GM12891 (cell line): Measurements from ENCODE around the gene PLCXD1.
"Not testable (repeated sequence)": the region's sequence is repeated elsewhere in the genome, so short reads cannot be mapped to it uniquely, and the experiment has no call there.

Experiments
- DNase-seq: peaks from one replicate; pipeline ENCODE4 v3.0.0; 2011; ENCODE audit warnings: low spot score; ENCODE audit not compliant: insufficient read length
- FAIRE-seq: peaks from 2 replicates; lab custom pipeline; 2011; peaks lifted over from hg19 to GRCh38; lab: Jason Lieb, UNC
- PAX5 ChIP-seq: IDR thresholded peaks from 2 replicates; pipeline ENCODE4 v1.6.1; 2011; ENCODE audit warnings: low read length, moderate library complexity, mild to moderate bottlenecking; ENCODE audit not compliant: insufficient read depth, severe bottlenecking
- POLR2A ChIP-seq: IDR thresholded peaks from 2 replicates; pipeline ENCODE4 v1.6.1; 2011; ENCODE audit warnings: low read depth, low read length, control low read depth
- POLR2AphosphoS5 ChIP-seq: IDR thresholded peaks from 2 replicates; pipeline ENCODE4 v1.6.1; 2011; ENCODE audit warnings: low read depth, low read length, control low read depth
- POU2F2 ChIP-seq: IDR thresholded peaks from 2 replicates; pipeline ENCODE4 v1.6.1; 2011; ENCODE audit warnings: low read depth, mild to moderate bottlenecking, control low read depth, low read length, moderate library complexity
- SPI1 ChIP-seq: IDR thresholded peaks from 2 replicates; pipeline ENCODE4 v1.6.1; 2011; ENCODE audit warnings: low read depth, low read length, control low read depth
- TAF1 ChIP-seq: IDR thresholded peaks from 2 replicates; pipeline ENCODE4 v1.6.1; 2011; ENCODE audit warnings: low read depth, low read length, control low read depth

The PLCXD1 gene

DNA sequence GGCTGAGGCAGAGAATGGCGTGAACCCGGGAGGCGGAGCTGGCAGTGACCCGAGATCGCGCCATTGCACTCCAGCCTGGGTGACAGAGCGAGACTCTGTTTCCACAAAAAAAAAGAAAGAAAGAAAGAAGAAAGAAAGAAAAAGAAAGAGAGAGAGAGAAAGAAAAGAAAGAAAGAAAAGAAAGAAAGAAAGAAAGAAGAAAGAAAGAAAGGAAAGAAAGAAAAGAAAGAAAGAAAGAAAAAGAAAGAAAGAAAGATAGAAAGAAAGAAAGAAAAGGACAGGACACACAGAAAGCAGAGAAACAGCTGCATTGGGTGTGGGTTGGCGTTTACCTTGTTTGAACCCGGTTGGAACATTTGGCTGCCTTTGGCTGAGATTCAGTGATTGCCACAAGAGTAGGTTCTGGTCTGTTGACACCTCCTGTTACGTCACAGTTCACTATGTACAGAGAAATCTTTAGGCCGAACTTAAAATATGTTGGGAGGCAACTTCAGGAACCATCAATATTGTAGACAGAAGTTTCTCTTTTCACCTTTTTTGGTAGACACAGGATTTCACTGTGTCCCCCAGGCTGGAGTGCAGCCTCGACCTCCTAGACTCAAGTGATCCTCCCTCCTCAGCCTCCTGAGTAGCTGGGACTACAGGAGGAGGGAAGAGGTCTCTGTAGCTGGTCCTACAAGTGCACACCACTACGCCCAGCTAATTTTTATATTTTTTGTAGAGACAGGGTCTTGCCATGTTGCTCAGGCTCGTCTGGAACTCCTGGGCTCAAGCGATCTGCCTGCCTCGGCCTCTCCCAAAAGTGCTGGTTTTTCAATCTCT lies 16.3 kb upstream of the PLCXD1 start:
- FAIRE-seq (no peak), DNase-seq (no peak)
- TF ChIP-seq TAF1 = no peak
- TF ChIP-seq PAX5 = no peak
- TF ChIP-seq POLR2A = no peak
- no peak for TF ChIP-seq POU2F2
- no peak for TF ChIP-seq SPI1
- no peak for TF ChIP-seq POLR2AphosphoS5

DNA sequence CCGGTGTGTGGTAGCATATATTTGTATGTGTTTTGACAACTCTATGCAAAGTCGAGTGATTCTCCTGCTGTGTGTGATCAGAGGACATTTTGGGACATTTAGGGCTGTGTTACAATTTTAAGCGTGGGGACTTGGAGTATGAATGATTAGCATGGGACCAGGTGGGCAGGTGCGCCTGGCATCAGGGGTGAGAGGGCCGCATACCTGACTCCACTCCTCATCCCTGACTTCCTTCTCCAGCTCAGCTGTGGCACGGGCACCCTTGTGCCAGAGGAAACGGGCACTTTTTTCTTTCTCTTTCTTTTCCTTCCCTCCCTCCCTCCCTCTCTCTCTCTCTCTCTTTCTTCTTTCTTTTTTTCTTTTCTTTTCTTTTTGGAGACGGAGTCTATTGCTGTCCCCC lies 15.7 kb upstream of the PLCXD1 start:
- DNase-seq (no peak), FAIRE-seq (no peak)
- TF ChIP-seq POLR2A (no peak), PAX5 (no peak), TAF1 (no peak), POLR2AphosphoS5 (no peak), POU2F2 (no peak), SPI1 (no peak)

DNA sequence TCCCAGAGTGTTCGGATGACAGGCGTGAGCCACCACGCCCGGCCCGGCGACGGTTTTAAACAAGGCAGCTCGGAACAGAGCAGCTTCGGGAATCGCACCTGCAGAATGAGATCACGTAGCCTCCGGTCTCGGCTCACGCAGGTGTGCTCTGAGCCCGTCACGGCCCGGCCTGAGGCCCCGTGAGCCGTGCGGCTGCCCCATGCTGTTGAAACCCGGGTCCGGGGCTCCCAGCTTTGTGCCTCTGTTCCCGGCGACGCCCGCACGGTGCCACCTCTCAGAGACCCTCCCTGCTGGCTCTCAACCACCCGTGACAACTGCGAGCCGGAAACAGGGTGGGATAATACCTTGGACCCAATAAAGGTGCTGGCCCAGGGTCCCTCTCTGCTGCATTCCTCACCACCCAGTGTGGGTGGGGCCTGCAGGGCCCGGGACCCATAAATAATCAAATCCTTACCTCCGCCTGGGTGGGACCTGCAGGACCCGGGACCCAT lies 13.4 kb upstream of the PLCXD1 start:
- FAIRE-seq = no peak
- DNase-seq = no peak
- no peak for TF ChIP-seq POLR2A
- no peak for TF ChIP-seq TAF1
- TF ChIP-seq POU2F2 = no peak
- no peak for TF ChIP-seq POLR2AphosphoS5
- TF ChIP-seq PAX5 = no peak
- TF ChIP-seq SPI1 = no peak

DNA sequence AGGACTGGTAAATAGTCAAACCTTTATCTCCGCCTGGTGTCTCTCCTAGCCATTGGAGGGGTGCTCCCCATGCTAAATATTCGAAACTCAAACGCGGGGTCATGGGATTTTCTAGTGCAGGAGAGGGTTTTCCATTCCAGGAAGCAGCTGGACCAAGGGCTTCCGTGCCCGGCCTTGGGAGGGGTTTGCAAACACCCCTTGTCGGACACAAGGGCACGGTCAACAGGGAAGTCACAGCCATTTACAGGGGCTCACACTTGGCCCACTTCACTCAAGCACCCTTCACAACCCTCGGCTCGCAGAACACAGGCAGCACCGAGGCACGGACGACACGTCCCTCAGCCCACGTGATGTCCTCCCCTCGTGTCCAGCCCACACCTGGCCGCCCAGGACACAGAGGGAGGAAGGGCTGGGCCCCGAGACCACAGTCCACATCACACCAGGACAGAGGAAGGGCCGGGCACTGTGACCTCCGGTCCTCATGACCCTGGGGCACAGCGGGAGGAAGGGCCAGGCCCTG lies 10.3 kb upstream of the PLCXD1 start:
- TF ChIP-seq POLR2AphosphoS5 = no peak
- no peak for TF ChIP-seq POLR2A
- TF ChIP-seq PAX5 = no peak
- no peak for TF ChIP-seq POU2F2
- TF ChIP-seq SPI1 = no peak
- TF ChIP-seq TAF1 = no peak
- no peak for FAIRE-seq
- no peak for DNase-seq

DNA sequence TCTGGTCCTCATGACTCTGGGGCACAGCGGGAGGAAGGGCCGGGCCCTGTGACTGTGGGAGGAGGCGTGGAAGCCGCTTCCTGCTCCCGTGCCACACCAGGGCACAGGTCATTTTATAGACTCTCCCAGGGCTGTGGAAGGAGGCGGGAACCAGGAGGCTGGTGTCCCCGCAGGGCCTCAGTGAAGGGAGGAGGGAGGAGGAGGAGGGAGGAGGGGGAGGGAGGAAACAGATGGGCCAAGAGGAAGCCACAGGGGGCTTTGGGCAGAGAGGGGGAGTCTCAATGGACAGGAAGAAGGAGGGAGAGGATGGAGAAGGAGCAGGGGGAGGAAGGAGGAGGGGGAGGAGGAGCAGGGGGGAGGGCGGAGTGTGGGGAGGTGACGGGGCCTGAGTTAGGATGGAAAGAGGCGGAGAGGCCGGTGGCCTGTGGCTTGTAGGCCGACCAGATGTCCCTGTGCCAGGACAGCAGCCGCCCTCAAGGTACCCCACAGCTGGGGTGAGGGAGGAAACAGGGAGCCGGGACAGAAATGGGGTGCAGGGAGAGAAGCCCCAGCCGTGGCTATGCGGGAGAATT lies 6.2 kb upstream of the PLCXD1 start:
- FAIRE-seq (no peak), DNase-seq (no peak)
- TF ChIP-seq POLR2AphosphoS5 (no peak), PAX5 (no peak), POLR2A (no peak), POU2F2 (no peak)

DNA sequence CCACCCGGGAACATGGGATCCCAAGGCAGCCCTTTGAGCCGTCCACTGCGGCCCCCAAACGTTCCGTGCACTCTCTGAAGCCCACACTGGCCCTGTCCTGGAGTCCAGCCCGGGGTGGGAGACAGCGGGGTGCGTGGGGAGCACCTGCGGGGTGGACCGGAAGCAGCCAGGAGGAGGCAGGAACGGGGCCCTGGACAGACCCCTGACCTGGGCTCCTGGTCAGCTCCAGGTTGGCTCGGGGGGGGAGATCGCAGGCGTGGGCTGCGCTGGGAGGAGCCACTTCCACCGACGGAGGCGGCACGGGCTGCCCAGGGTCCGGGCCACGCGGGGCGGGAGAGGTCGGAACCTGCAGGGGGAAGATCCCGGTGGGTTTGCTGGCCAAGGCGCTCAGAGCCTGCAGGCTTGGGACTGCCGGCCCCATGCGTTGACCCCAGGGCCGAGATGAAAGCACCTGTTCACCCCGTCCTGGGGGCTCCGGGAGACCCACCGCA lies 5.7 kb upstream of the PLCXD1 start:
- TF ChIP-seq SPI1 (no peak), POLR2A (no peak), POLR2AphosphoS5 (no peak), TAF1 (no peak), POU2F2 (no peak)
- FAIRE-seq (no peak), DNase-seq (no peak)

DNA sequence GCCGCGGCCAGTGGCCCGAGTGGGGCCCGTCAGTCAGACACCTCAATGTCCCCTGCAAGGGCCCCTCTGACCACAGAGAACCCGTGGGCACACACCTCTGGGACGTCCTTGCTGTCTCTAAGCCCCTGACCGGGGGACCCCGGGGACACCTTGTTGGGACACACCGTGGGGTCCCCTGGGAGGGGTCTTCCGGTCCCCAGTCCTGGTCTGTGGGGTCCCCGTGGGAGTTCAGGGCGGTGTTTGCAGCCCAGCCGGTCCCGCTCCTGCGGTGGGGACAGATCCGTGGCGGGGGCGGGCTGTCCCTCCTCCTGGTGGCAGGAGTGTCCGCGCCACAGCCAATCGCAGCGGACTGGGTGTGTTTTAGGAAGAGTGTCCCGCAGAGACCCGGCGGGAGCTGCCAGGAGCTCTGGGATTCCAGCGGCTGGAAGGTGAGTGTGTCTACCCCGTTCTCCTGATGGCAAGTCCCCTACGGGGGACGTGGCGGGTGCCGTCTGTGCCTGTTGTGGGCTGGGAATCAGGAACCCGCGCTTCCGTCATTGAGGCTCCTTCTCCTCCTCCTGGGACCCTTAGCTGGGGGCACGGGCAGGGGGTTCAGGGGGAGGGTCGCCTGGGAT lies 5.1 kb upstream of the PLCXD1 start:
- FAIRE-seq (peak; percentile 23), DNase-seq (peak; percentile 75)
- TF ChIP-seq POLR2AphosphoS5 (no peak), POLR2A (no peak), SPI1 (no peak), PAX5 (no peak), POU2F2 (no peak)

DNA sequence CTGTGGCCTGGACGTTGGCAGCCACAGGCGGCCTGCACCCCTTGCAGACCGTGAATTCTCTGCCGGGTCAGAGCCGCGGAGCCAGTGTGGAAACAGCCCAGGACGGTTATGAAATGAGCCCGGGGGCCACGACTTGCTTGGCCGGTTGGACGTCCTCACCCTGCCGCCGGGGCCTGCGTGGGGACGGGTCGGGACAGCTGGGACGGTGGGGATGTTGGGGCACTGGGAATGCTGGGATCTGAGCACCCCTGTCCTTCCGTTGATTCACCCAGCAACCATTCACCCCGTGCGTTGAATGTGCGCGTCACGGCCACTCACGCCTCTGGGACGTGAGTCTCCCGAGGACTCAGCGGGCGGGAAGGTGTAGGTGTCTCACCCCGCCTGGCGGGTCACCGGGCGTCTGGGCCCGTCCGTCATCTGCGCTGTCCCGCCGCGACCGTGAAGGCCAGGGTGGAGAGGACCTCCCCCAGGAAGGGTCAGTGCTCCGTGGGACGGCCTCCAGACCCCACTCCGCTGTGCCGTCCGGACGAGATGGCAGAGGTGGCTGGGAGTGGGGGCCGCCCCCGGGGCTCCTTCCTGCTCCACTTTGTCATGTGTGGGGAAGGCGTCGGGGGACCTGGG lies 4.5 kb upstream of the PLCXD1 start:
- no peak for DNase-seq
- TF ChIP-seq TAF1 (no peak), PAX5 (no peak), SPI1 (no peak), POU2F2 (no peak)
- FAIRE-seq = peak; percentile 23

DNA sequence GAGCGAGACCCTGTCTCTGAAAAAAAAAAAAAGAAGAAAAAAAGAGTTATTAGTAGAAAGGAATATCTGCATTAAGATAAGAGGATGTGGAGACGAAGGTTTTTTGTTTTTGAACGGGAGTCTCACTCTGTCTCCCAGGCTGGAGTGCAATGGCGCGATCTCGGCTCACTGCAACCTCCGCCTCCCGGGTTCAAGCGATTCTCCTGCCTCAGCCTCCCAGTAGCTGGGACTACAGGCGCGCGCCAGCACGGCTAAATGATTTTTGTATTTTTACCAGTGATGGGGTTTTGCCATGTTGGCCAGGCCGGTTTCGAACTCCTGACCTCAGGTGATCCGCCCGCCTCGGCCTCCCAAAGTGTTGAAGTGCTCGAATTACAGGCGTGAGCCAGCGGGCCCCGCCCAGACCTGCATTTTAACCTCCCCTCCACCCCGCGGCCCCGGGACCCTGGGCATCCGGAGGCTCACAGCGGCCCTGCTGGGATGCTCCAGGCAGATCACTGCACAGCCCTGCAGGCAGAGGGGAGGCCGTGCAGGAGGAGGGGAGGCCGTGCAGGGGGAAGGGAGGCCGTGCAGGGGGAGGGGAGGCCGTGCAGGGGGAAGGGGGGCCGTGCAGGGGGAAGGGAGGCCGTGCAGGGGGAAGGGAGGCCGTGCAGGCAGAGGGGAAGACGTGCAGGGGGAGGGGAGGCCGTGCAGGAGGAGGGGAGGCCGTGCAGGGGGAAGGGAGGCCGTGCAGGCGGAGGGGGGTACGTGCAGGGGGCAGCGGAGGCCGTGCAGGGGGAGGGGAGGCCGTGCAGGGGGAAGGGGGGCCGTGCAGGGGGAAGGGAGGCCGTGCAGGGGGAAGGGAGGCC lies 1.2 kb upstream of the PLCXD1 start:
- DNase-seq = not testable (repeated sequence)
- FAIRE-seq = peak; percentile 52

DNA sequence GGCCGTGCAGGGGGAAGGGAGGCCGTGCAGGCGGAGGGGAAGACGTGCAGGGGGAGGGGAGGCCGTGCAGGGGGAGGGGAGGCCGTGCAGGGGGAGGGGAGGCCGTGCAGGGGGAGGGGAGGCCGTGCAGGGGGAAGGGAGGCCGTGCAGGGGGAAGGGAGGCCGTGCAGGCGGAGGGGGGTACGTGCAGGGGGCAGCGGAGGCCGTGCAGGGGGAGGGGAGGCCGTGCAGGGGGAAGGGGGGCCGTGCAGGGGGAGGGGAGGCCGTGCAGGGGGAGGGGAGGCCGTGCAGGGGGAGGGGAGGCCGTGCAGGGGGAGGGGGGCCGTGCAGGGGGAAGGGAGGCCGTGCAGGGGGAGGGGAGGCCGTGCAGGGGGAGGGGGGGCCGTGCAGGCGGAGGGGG lies 459 bp upstream of the PLCXD1 start:
- not testable (repeated sequence) for DNase-seq, FAIRE-seq

DNA sequence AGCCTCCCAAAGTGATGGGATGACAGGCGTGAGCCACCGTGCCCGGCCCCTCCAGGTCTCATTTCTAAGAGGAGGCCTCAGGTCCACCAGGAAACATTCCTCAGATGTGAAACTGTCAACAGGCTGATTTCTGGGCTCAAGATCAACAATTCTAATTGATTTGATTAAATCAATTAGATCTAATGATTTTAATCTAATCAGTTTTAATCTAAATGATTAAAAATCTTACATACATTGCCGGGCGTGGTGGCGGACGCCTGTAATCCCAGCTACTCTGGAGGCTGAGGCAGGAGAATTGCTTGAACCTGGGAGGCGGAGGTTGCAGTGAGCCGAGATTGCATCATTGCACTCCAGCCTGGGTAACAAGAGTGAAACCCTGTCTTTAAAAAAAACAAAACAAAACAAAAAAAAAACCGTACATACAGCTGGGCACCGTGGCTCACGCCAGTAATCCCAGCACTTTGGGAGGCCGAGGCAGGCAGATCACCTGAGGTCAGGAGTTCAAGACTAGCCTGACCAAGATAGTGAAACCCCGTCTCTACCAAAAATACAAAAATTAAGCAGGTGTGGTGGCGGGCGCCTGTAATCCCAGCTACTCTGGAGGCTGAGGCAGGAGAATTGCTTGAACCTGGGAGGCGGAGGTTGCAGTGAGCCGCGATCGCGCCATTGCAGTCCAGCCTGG lies 960 bp downstream of the PLCXD1 start:
- DNase-seq, FAIRE-seq: not testable (repeated sequence)
